Endothelial cell of umbilical vein (primary cell): Measurements from ENCODE around the gene MOB3B. TPM values are rescaled to one million over a fixed set of nuclear protein-coding genes. Genes with fewer than 3 reads are reported as not detected.

Experiments
- BruUV-seq: library from RNA; stranded (reverse); fragments of 400-500 nt; replicated peaks from 2 replicates; lab custom pipeline; 2021; lab: Mats Ljungman, UMichigan
- CTCF ChIA-PET: fragments of 300-600, 350-600 bp; sonication (Branson Sonifier 250); formaldehyde crosslinking; loops from one replicate; lab custom pipeline; 2021; ENCODE audit warnings: antibody characterized with exemption, inconsistent platforms; lab: Charles Lee
- POLR2A ChIA-PET: fragments of 300-600, 350-600 bp; sonication (Branson Sonifier 250); formaldehyde crosslinking; loops from one replicate; lab custom pipeline; 2021; ENCODE audit warnings: antibody characterized with exemption, inconsistent platforms; lab: Charles Lee
- DNase-seq: peaks from one replicate; pipeline ENCODE4 v3.0.0-alpha.2; 2011; ENCODE audit warnings: low read depth, low spot score
- FAIRE-seq: peaks from 2 replicates; lab custom pipeline; 2011; peaks lifted over from hg19 to GRCh38; lab: Jason Lieb, UNC
- H2AFZ ChIP-seq: 2 replicates; pipeline ENCODE4 v1.6.0; 2012; ENCODE audit warnings: low read depth, low read length, control low read depth, inconsistent platforms
- H3K27ac ChIP-seq: 2 replicates; pipeline ENCODE4 v1.5.1; 2011; ENCODE audit warnings: low read depth, mild to moderate bottlenecking, control low read depth, low read length, moderate library complexity; ENCODE audit not compliant: insufficient read depth
- H3K27me3 ChIP-seq, 2 experiments: 2 replicates each; pipeline versions ENCODE4 v1.6.0 to v1.6.1; 2011; ENCODE audit warnings: low read length in 2 of 2, mixed read lengths in 1 of 2; ENCODE audit not compliant: control insufficient read depth in 2 of 2, insufficient read depth in 2 of 2
- H3K36me3 ChIP-seq, 2 experiments: 2 replicates in 1 of 2; 3 replicates in 1 of 2; pipeline ENCODE4 v1.5.1; 2011; ENCODE audit warnings: low read length in 2 of 2, mild to moderate bottlenecking in 1 of 2, moderate library complexity in 1 of 2; ENCODE audit not compliant: control insufficient read depth in 2 of 2, insufficient read depth in 2 of 2; ENCODE audit errors: extremely low read depth in 1 of 2
- H3K4me1 ChIP-seq: 3 replicates; pipeline ENCODE4 v1.5.1; 2011; ENCODE audit warnings: mild to moderate bottlenecking, low read length; ENCODE audit not compliant: control insufficient read depth, insufficient read depth; ENCODE audit errors: extremely low read depth
- H3K4me2 ChIP-seq: 2 replicates; pipeline ENCODE4 v1.6.1; 2011; ENCODE audit warnings: low read length, control low read depth, mixed read lengths; ENCODE audit not compliant: insufficient read depth
- H3K4me3 ChIP-seq, 3 experiments: fragments of 200-600 bp in 1 of 3; sonication (generic), shearing (Covaris generic) in 1 of 3; replicated peaks in 1 of 3; 2 replicates each; pipeline ENCODE4 v1.5.1; 2011 to 2016; ENCODE audit warnings: control low read depth in 3 of 3, low read length in 3 of 3, mild to moderate bottlenecking in 2 of 3, inconsistent platforms in 1 of 3, low read depth in 1 of 3, moderate library complexity in 1 of 3; ENCODE audit not compliant: insufficient read depth in 1 of 3
- H3K79me2 ChIP-seq: 2 replicates; pipeline ENCODE4 v1.6.0; 2012; ENCODE audit warnings: low read length, inconsistent platforms; ENCODE audit not compliant: control insufficient read depth, insufficient read depth
- H3K9ac ChIP-seq: replicated peaks from 2 replicates; pipeline ENCODE3; 2011; ENCODE audit warnings: low read length, control low read depth; ENCODE audit not compliant: insufficient read depth; ENCODE audit errors: extremely low read depth
- H3K9me1 ChIP-seq: replicated peaks from 3 replicates; pipeline ENCODE4 v1.6.0; 2011; ENCODE audit warnings: mild to moderate bottlenecking, low read length; ENCODE audit not compliant: control insufficient read depth, insufficient read depth; ENCODE audit errors: extremely low read depth
- H3K9me3 ChIP-seq: replicated peaks from 2 replicates; pipeline ENCODE4 v1.5.1; 2012; ENCODE audit warnings: low read length, inconsistent platforms; ENCODE audit not compliant: control insufficient read depth, insufficient read depth
- H4K20me1 ChIP-seq: replicated peaks from 2 replicates; pipeline ENCODE3; 2011; ENCODE audit warnings: mild to moderate bottlenecking, low read length; ENCODE audit not compliant: control insufficient read depth, insufficient read depth; ENCODE audit errors: extremely low read depth
- CTCF ChIP-seq, 2 donors: IDR thresholded peaks; 1 replicate in 1 of 2; 2 replicates in 1 of 2; pipeline ENCODE4 v1.5.1; 2011; ENCODE audit warnings: low read length in 2 of 2, mild to moderate bottlenecking in 2 of 2, moderate library complexity in 2 of 2, control low read depth in 1 of 2, inconsistent platforms in 1 of 2, low read depth in 1 of 2; ENCODE audit not compliant: insufficient read depth in 1 of 2; ENCODE audit errors: extremely low read depth in 1 of 2
- EZH2 ChIP-seq: IDR thresholded peaks from 2 replicates; pipeline ENCODE4 v1.6.1; 2012; ENCODE audit warnings: borderline replicate concordance, low read depth, mild to moderate bottlenecking, moderate library complexity, low read length, inconsistent platforms; ENCODE audit not compliant: severe bottlenecking
- FOS ChIP-seq: IDR thresholded peaks from 2 replicates; pipeline ENCODE4 v1.6.1; 2011; ENCODE audit warnings: mild to moderate bottlenecking, low read length, moderate library complexity, borderline replicate concordance; ENCODE audit not compliant: insufficient read depth
- GATA2 ChIP-seq: IDR thresholded peaks from 2 replicates; pipeline ENCODE4 v1.7.0; 2011; ENCODE audit warnings: low read depth, mild to moderate bottlenecking, moderate library complexity, mixed read lengths, low read length; ENCODE audit not compliant: insufficient read length, insufficient read depth
- JUN ChIP-seq: IDR thresholded peaks from 2 replicates; pipeline ENCODE4 v1.6.1; 2011; ENCODE audit warnings: borderline replicate concordance, low read depth; ENCODE audit not compliant: insufficient read length, insufficient read depth
- MAX ChIP-seq: IDR thresholded peaks from 2 replicates; pipeline ENCODE4 v1.6.1; 2011; ENCODE audit not compliant: insufficient read depth, insufficient read length
- MYC ChIP-seq: IDR thresholded peaks from one replicate; pipeline ENCODE4 v1.6.1; 2011; ENCODE audit warnings: mild to moderate bottlenecking, low read depth, low read length
- POLR2A ChIP-seq: IDR thresholded peaks from 2 replicates; pipeline ENCODE4 v1.6.1; 2012; ENCODE audit warnings: low read depth, mild to moderate bottlenecking, control low read depth, low read length
- POLR2AphosphoS5 ChIP-seq: IDR thresholded peaks from 2 replicates; pipeline ENCODE4 v1.6.1; 2012; ENCODE audit warnings: low read depth, mild to moderate bottlenecking, control low read depth, low read length, moderate library complexity; ENCODE audit not compliant: insufficient read depth
- dilution Hi-C: fragments of 300-500 bp; cut with MboI; formaldehyde crosslinking; loops from one replicate; pipeline ENCODE4 v1.15.0; 2019; ENCODE audit warnings: low sequenced_read_pairs; ENCODE audit not compliant: extremely low pct_ligation_motif_present
- intact Hi-C: fragments of 100-400 bp; cut with micrococcal nuclease; formaldehyde crosslinking; loops from one replicate; pipeline ENCODE4 v1.10.0; 2022
- polyA plus RNA-seq, 4 experiments: library from polyadenylated mRNA; depleted of rRNA in 3 of 4; stranded (reverse) in 3 of 4; unstranded in 1 of 4; fragments of >200 nt; gene quantifications; 2 replicates each; pipeline versions ENCODE4 v1.2.1 to v1.2.3, GENCODE V29; 2011 to 2012; ENCODE audit warnings: missing spikeins in 1 of 4
- total RNA-seq: library from RNA; stranded (reverse); gene quantifications from 2 replicates; pipeline ENCODE4 v1.2.3, GENCODE V29; 2021

The MOB3B gene
- total and polyA plus RNA-seq, 2 donors (not counting 3 experiments of a cell fraction or from before 2014, with no cell fraction given): 0.03 TPM; not detected in 1

GRCh38 chr9:27511771-27512170 lies 17.8 kb downstream of the MOB3B start:
- POLR2A ChIA-PET: no interaction called here
- dilution Hi-C loops (loop anchor here (25.0 kb wide), 1 partner anchor 174 kb away; no protein-coding TSS in a partner anchor), intact Hi-C loops (no loop called here)
- DNase-seq (no peak), FAIRE-seq (no peak)
- H4K20me1 ChIP-seq: no peaks in the 10 kb centered on the region
- no peak overlapping the region for H3K9ac ChIP-seq
- no peak overlapping the region for H2AFZ ChIP-seq
- BruUV-seq: no TSS peak
- no peak overlapping the region for H3K4me2 ChIP-seq
- no peaks in the 10 kb centered on the region for H3K79me2 ChIP-seq
- H3K36me3 ChIP-seq: no peaks in the 10 kb centered on the region
- TF ChIP-seq MYC (no peak), CTCF (IDR thresholded peaks at IDR 0.05; ENCODE audit: extremely low read depth in 1 of 2, insufficient read depth in 1 of 2, low read depth in 1 of 2, low read length in 2 of 2) (no peak), JUN (no peak), POLR2A (no peak), MAX (no peak), GATA2 (no peak), FOS (no peak), EZH2 (no peak), POLR2AphosphoS5 (no peak)
- H3K4me1 ChIP-seq: no peaks in the 10 kb centered on the region
- no peak overlapping the region for H3K27ac ChIP-seq
- no peaks in the 10 kb centered on the region for H3K9me3 ChIP-seq
- no peak overlapping the region for H3K4me3 ChIP-seq
- H3K9me1 ChIP-seq: no peaks in the 10 kb centered on the region
- H3K27me3 ChIP-seq: peaks cover 0 to 3% of the 10 kb centered on the region in 2 experiments
- CTCF ChIA-PET: no interaction called here
